Keratinocyte (primary cell): ENCODE data around the gene KIF24.

Experiments
- EZH2 ChIP-seq: IDR thresholded peaks from one replicate; pipeline ENCODE4 v1.6.1; 2012; ENCODE audit warnings: inconsistent platforms, mild to moderate bottlenecking, low read length, moderate library complexity
- TF ChIP-seq, protein P1 (sequence below), 3 experiments: IDR thresholded peaks in 1 of 3; conservative IDR thresholded peaks in 1 of 3; optimal IDR thresholded peaks in 1 of 3; 2 replicates in 2 of 3; 3 replicates in 1 of 3; pipeline versions ENCODE3 to v1.5.1; 2011; ENCODE audit warnings: low read length in 3 of 3, mild to moderate bottlenecking in 3 of 3, moderate library complexity in 2 of 3, control low read depth in 1 of 3, inconsistent platforms in 1 of 3; ENCODE audit not compliant: insufficient read depth in 2 of 3; ENCODE audit errors: extremely low read depth in 1 of 3

- TF ChIP-seq, protein P1, sequence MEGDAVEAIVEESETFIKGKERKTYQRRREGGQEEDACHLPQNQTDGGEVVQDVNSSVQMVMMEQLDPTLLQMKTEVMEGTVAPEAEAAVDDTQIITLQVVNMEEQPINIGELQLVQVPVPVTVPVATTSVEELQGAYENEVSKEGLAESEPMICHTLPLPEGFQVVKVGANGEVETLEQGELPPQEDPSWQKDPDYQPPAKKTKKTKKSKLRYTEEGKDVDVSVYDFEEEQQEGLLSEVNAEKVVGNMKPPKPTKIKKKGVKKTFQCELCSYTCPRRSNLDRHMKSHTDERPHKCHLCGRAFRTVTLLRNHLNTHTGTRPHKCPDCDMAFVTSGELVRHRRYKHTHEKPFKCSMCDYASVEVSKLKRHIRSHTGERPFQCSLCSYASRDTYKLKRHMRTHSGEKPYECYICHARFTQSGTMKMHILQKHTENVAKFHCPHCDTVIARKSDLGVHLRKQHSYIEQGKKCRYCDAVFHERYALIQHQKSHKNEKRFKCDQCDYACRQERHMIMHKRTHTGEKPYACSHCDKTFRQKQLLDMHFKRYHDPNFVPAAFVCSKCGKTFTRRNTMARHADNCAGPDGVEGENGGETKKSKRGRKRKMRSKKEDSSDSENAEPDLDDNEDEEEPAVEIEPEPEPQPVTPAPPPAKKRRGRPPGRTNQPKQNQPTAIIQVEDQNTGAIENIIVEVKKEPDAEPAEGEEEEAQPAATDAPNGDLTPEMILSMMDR (optimal IDR thresholded peaks at IDR 0.05 in 1 of 3, IDR thresholded peaks at IDR 0.05 in 1 of 3, conservative IDR thresholded peaks at IDR 0.05 in 1 of 3; ENCODE audit: extremely low read depth in 1 of 3, insufficient read depth in 2 of 3, low read length in 3 of 3): no peak
- no peak for TF ChIP-seq EZH2
Measured at GRCh38 chr9:34346873-34347799, 18.1 kb upstream of the KIF24 start.
